GM12878 (cell line): ENCODE data around the gene BCL2. TPM values are rescaled to one million over a fixed set of nuclear protein-coding genes. Genes with fewer than 3 reads are reported as not detected.

Source experiments
- ATAC-seq: fragments of 200-7000 bp; cut with Tn5 transposase; 3 replicates; pipeline ENCODE4 v1.9.1; 2020; ENCODE audit warnings: mild to moderate bottlenecking, moderate library complexity
- BruUV-seq: library from RNA; stranded (reverse); fragments of 400-500 nt; replicated peaks from 2 replicates; lab custom pipeline; 2021; lab: Mats Ljungman, UMichigan
- CTCF ChIA-PET: fragments of 300-600 bp; sonication (Branson Sonifier 250); formaldehyde crosslinking; extraction: SDS; loops from one replicate; lab custom pipeline; 2021; ENCODE audit warnings: inconsistent platforms; lab: Yijun Ruan, JAX
- POLR2A ChIA-PET: fragments of 350-600 bp; formaldehyde crosslinking; extraction: SDS; loops from one replicate; lab custom pipeline; 2021; ENCODE audit warnings: inconsistent platforms; lab: Charles Lee
- RAD21 ChIA-PET: fragments of 300-600 bp; sonication (Branson Sonifier 250); formaldehyde crosslinking; loops from one replicate; lab custom pipeline; 2023; ENCODE audit warnings: antibody characterized with exemption; ENCODE audit not compliant: unreplicated experiment; lab: Charles Lee
- SMC1A ChIA-PET: fragments of 300-600 bp; sonication (Branson Sonifier 250); formaldehyde crosslinking; loops from one replicate; lab custom pipeline; 2023; ENCODE audit not compliant: unreplicated experiment, uncharacterized antibody; lab: Charles Lee
- DNase-seq: peaks from one replicate; pipeline ENCODE4 v3.0.0-alpha.2; 2011; ENCODE audit warnings: low read depth, low spot score
- FAIRE-seq: peaks from 3 replicates; lab custom pipeline; 2011; peaks lifted over from hg19 to GRCh38; lab: Jason Lieb, UNC
- H2AFZ ChIP-seq: 2 replicates; pipeline ENCODE4 v1.6.0; 2011; ENCODE audit warnings: low read depth, low read length, control low read depth; ENCODE audit not compliant: control insufficient read depth
- H3K27ac ChIP-seq: 2 replicates; pipeline ENCODE4 v1.5.1; 2011; ENCODE audit warnings: control low read depth; ENCODE audit not compliant: control insufficient read depth, insufficient read depth
- H3K27me3 ChIP-seq, 2 experiments: replicated peaks in 1 of 2; 2 replicates each; pipeline versions ENCODE4 v1.6.0 to v1.6.1; 2011; ENCODE audit warnings: low read length in 1 of 2; ENCODE audit not compliant: control insufficient read depth in 2 of 2, insufficient read depth in 2 of 2
- H3K36me3 ChIP-seq, 2 experiments: 2 replicates each; pipeline ENCODE4 v1.5.1; 2011; ENCODE audit warnings: low read length in 1 of 2; ENCODE audit not compliant: control insufficient read depth in 2 of 2, insufficient read depth in 2 of 2
- H3K4me1 ChIP-seq: 2 replicates; pipeline ENCODE4 v1.6.1; 2011; ENCODE audit warnings: mild to moderate bottlenecking, low read length, moderate library complexity, mixed read lengths; ENCODE audit not compliant: control insufficient read depth, insufficient read depth
- H3K4me2 ChIP-seq: 2 replicates; pipeline ENCODE4 v1.6.0; 2011; ENCODE audit warnings: control low read depth; ENCODE audit not compliant: control insufficient read depth, insufficient read depth
- H3K4me3 ChIP-seq: fragments of 200-600 bp; sonication (generic); 2 replicates; pipeline ENCODE4 v1.5.1; 2016
- H3K79me2 ChIP-seq: 2 replicates; pipeline ENCODE4 v1.6.0; 2011; ENCODE audit warnings: low read length; ENCODE audit not compliant: control insufficient read depth, insufficient read depth
- H3K9ac ChIP-seq: 2 replicates; pipeline ENCODE4 v1.8.0; 2011; ENCODE audit warnings: low read length, control low read depth, mixed read lengths; ENCODE audit not compliant: control insufficient read depth, insufficient read depth
- H3K9me3 ChIP-seq: replicated peaks from 3 replicates; pipeline ENCODE4 v1.5.1; 2011; ENCODE audit warnings: mild to moderate bottlenecking, low read length; ENCODE audit not compliant: control insufficient read depth, insufficient read depth
- H4K20me1 ChIP-seq: 2 replicates; pipeline ENCODE4 v1.6.0; 2011; ENCODE audit not compliant: control insufficient read depth, insufficient read depth
- CBX5 ChIP-seq: sonication (generic); IDR thresholded peaks from 2 replicates; pipeline ENCODE4 v1.6.1; 2016; ENCODE audit warnings: low read depth, moderate library complexity, mild to moderate bottlenecking, inconsistent platforms
- CREB1 ChIP-seq: IDR thresholded peaks from 2 replicates; pipeline ENCODE4 v1.6.1; 2012; ENCODE audit warnings: low read depth, mild to moderate bottlenecking, inconsistent platforms
- HDAC2 ChIP-seq: fragments of 200-600 bp; sonication (generic); IDR thresholded peaks from 2 replicates; pipeline ENCODE4 v1.6.1; 2017
- IKZF1 ChIP-seq: fragments of 450-650 bp; conservative IDR thresholded peaks from 2 replicates; pipeline ENCODE4 v1.6.1; 2017; ENCODE audit warnings: antibody characterized with exemption, mild to moderate bottlenecking
- MTA3 ChIP-seq: IDR thresholded peaks from 2 replicates; pipeline ENCODE4 v1.6.1; 2012; ENCODE audit warnings: low read length, inconsistent platforms, borderline replicate concordance
- NFIC ChIP-seq: IDR thresholded peaks from 2 replicates; pipeline ENCODE4 v1.6.1; 2012; ENCODE audit warnings: low read depth, mild to moderate bottlenecking, inconsistent platforms, low read length, moderate library complexity
- NR2F1 ChIP-seq: fragments of 450-650 bp; conservative IDR thresholded peaks from 2 replicates; pipeline ENCODE4 v1.6.1; 2017; ENCODE audit warnings: mild to moderate bottlenecking
- POLR2AphosphoS5 ChIP-seq: IDR thresholded peaks from 2 replicates; pipeline ENCODE4 v1.6.1; 2011; ENCODE audit warnings: mild to moderate bottlenecking, low read length, inconsistent platforms
- RELA ChIP-seq: fragments of 450-650 bp; IDR thresholded peaks from 2 replicates; pipeline ENCODE4 v1.8.0; 2014; ENCODE audit warnings: borderline replicate concordance; ENCODE audit not compliant: partially characterized antibody
- RUNX3 ChIP-seq: IDR thresholded peaks from 2 replicates; pipeline ENCODE4 v1.6.1; 2012; ENCODE audit warnings: low read length, inconsistent platforms
- SREBF1 ChIP-seq: IDR thresholded peaks from 2 replicates; pipeline ENCODE4 v1.6.1; 2012; ENCODE audit warnings: mild to moderate bottlenecking, low read length
- TAF1 ChIP-seq: IDR thresholded peaks from 2 replicates; pipeline ENCODE4 v1.6.1; 2011; ENCODE audit warnings: mild to moderate bottlenecking, low read depth, low read length, borderline replicate concordance
- ZNF622 ChIP-seq: fragments of 450-650 bp; IDR thresholded peaks from 2 replicates; pipeline ENCODE4 v1.6.1; 2017; ENCODE audit warnings: mild to moderate bottlenecking, inconsistent platforms
- WGBS: methylation state at CpG from one replicate; pipeline ENCODE4 v1.1.6; 2016; ENCODE audit warnings: low lambda C conversion rate; ENCODE audit not compliant: insufficient replicate concordance, insufficient coverage; ENCODE audit errors: missing lambda C conversion rate; 5-methylcytosine and 5-hydroxymethylcytosine counted together
- in situ Hi-C: fragments of 300-500 bp; cut with MboI; formaldehyde crosslinking; loops from 9 replicates; pipeline ENCODE4 v1.14.3; 2018; ENCODE audit warnings: mixed read lengths
- intact Hi-C: fragments of 100-400 bp; cut with micrococcal nuclease; formaldehyde crosslinking; loops from one replicate; pipeline ENCODE4 v1.14.2; 2022; ENCODE audit not compliant: unreplicated experiment
- polyA plus RNA-seq, 11 experiments: library from polyadenylated mRNA; depleted of rRNA in 4 of 11; unstranded in 6 of 11; stranded (reverse) in 5 of 11; fragments of >200 nt; fragmentation: Nextera tagmentation in 4 of 11; fragmentation: Illumina TruSeq in 1 of 11; extraction: Ambion mirVana in 4 of 11; extraction: Trizol in 1 of 11; gene quantifications; 1 replicate in 1 of 11; 2 replicates in 10 of 11; pipeline versions ENCODE4 v1.2.1 to v1.2.3, GENCODE V29; 2011 to 2016; ENCODE audit warnings: inconsistent platforms in 2 of 11, missing spikeins in 2 of 11, low read depth in 1 of 11
- total RNA-seq, 4 experiments: library from RNA; depleted of rRNA in 3 of 4; stranded (reverse); fragments of >200 nt in 3 of 4; fragmentation: Illumina TruSeq in 1 of 4; extraction: Trizol in 1 of 4; gene quantifications; 2 replicates each; pipeline versions ENCODE4 v1.2.1 to v1.2.3, GENCODE V29; 2013 to 2021

Gene BCL2
- total and polyA plus RNA-seq, 10 of the 15 experiments (the other 5 are each of a cell fraction or from before 2014, with no cell fraction given), result 4.1 to 47.8 (median 19.3) TPM

GRCh38 chr18:63273222-63273927, 46.2 kb downstream of the BCL2 start (continued):
- TF ChIP-seq IKZF1, result no peak

- intact Hi-C loops, result no loop called here
- FAIRE-seq, result no peak
Observed at GRCh38 chr18:63272638-63273037, 46.9 kb downstream of the BCL2 start.

DNA sequence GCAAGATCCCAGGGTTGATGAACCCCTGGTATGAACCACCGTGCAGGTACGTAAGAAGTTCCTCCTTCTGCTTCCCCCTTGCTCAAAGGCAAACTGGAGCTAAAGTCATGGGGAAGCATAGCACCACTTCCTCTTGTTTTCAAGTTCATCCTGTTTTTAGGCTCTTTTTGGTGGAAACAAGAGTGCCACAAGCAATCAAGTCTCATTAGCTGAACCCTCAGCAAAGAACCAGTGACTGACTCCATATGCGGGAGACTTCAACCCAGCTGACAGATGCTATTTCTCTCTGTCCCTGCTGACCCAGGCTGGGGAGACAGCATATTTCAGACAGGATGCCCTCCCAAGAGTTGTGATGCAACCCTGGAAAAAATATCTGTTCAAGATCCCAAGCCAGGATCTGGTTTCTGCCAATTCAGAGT, 47.7 kb downstream of the BCL2 start:
- ChIA-PET RAD21 (interaction anchor here (0.7 to 1.9 kb wide), 5 partner anchors 37 to 75 kb away, joined by 3 to 7 read pairs (median 3); no protein-coding TSS in a partner anchor), CTCF (interaction anchor here (2.1 kb wide), 1 partner anchor 140 kb away, joined by 5 read pairs; no protein-coding TSS in a partner anchor), SMC1A (interaction anchor here (0.8 to 2.3 kb wide), 12 partner anchors 10 to 110 kb away, joined by 3 to 11 read pairs (median 4); no protein-coding TSS in a partner anchor), POLR2A (interaction anchor here (0.6 to 1.9 kb wide), 2 partner anchors 9 to 95 kb away, joined by 4 to 9 read pairs; no protein-coding TSS in a partner anchor)
- in situ Hi-C loops (no loop called here), intact Hi-C loops (no loop called here)
- Histone ChIP-seq H3K4me1 (peaks cover 13% of the 10 kb centered on the region), H3K27me3 (no peaks in the 10 kb centered on the region), H2AFZ (no peak overlapping the region), H3K36me3 (peaks cover 2 to 4% of the 10 kb centered on the region in 2 experiments; a peak in 2 of 4 replicates), H4K20me1 (no peaks in the 10 kb centered on the region), H3K4me2 (no peak overlapping the region), H3K27ac (no peak overlapping the region), H3K79me2 (peaks cover 71% of the 10 kb centered on the region), H3K9ac (no peak overlapping the region), H3K4me3 (no peak overlapping the region), H3K9me3 (no peaks in the 10 kb centered on the region)
- WGBS, result 70% methylated on average over 3 of the region's 3 CpGs
- no peak for FAIRE-seq
- no peak for DNase-seq
- no TSS peak for BruUV-seq
- no peak for ATAC-seq
- no peak for TF ChIP-seq NR2F1
- no peak for TF ChIP-seq HDAC2
- no peak for TF ChIP-seq SREBF1
- no peak for TF ChIP-seq MTA3
- TF ChIP-seq CBX5, result no peak
- TF ChIP-seq NFIC, result no peak
- no peak for TF ChIP-seq RUNX3
- TF ChIP-seq CREB1, result no peak
- TF ChIP-seq ZNF622, result no peak
- no peak for TF ChIP-seq TAF1
- no peak for TF ChIP-seq POLR2AphosphoS5

More at GRCh38 chr18:63272638-63273037, 46.9 kb downstream of the BCL2 start:
- no TSS peak for BruUV-seq
- Histone ChIP-seq H3K4me3 (no peak overlapping the region), H3K4me1 (peaks cover 5% of the 10 kb centered on the region), H4K20me1 (no peaks in the 10 kb centered on the region), H3K27ac (no peak overlapping the region), H3K79me2 (peaks cover 72% of the 10 kb centered on the region), H3K27me3 (no peaks in the 10 kb centered on the region), H2AFZ (no peak overlapping the region), H3K9me3 (no peaks in the 10 kb centered on the region), H3K4me2 (no peak overlapping the region)
- CTCF ChIA-PET, result interaction anchor here (1.1 to 2.1 kb wide), 2 partner anchors 51 to 140 kb away, joined by 3 to 5 read pairs; no protein-coding TSS in a partner anchor
- RAD21 ChIA-PET, result interaction anchor here (0.8 to 1.6 kb wide), 3 partner anchors 21 to 76 kb away, joined by 3 to 5 read pairs (median 3); no protein-coding TSS in a partner anchor
- in situ Hi-C loops, result no loop called here
- POLR2A ChIA-PET, result interaction anchor here (0.6 to 1.9 kb wide), 5 partner anchors 9 to 130 kb away, joined by 3 to 9 read pairs (median 4); no protein-coding TSS in a partner anchor
- TF ChIP-seq RELA, result no peak
- TF ChIP-seq, all 136 proteins: peak for 0
- ATAC-seq (no peak), DNase-seq (no peak)
- peaks cover 2 to 8% of the 10 kb centered on the region in 2 experiments; a peak in 3 of 4 replicates for H3K36me3 ChIP-seq
- no peak overlapping the region for H3K9ac ChIP-seq
- SMC1A ChIA-PET, result interaction anchor here (0.6 to 2.2 kb wide), 13 partner anchors 10 to 117 kb away, joined by 3 to 11 read pairs (median 3); no protein-coding TSS in a partner anchor
- WGBS, result 94% methylated on average over 1 of the region's 1 CpG
